Inferior parietal cortex (tissue), 1 donor: Measurements from ENCODE around the gene PFKFB4.
A peak's percentile ranks its signal among the peaks of the same experiment; 100 is the strongest.

Source experiments
- DNase-seq: peaks from one replicate; pipeline ENCODE4 v3.0.0-alpha.2; 2016; ENCODE audit errors: extremely low spot score

PFKFB4 gene

DNA sequence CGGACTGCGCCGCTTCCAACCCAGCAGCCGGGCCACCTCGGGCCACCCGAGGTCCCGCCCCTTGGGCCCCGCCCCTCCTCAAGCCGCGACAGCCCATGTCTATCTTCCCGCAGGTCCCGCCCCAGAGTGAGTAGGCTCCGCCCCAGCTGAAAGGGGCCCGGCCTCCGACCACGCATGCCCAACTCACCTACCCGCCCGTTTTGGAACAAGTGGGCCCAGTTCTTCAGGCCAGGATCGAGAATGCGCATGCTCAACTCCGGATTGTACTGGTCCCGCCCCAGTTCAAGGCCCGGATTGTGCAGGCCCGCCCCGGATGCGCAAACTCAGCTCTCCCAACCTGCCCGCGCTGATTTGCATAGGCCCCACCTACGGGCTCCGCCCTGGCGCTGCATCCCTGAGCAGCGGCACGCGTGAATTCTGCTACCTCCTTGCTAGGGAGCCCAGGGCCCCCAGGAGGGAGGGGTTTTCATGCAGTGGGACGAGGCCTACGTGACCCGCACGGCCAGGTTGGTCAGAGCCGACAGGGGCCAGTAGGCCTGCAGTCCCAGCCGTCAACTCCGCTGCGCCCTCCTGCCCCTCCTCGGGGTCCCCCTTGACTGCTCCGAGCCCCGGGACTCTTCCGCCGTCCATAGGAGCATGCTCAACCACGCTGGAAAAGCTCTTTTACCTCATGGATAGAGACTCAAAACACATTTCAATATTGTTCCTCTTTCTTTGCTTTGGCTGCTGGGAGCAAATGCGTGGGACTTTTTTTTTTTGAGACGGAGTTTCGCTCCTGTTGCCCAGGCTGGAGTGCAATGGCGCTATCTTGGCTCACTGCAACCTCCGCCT, at the start of gene PFKFB4:
Gene PFKFB4 (minus strand): TSS at position 8 of the 831 bp plus-strand sequence. CDS start 26 bp downstream, outside the sequence.
- peak; percentile 97 for DNase-seq

GRCh38 chr3:48601622-48601994, 45.0 kb upstream of the PFKFB4 start:
- DNase-seq: peak; percentile 27

- DNase-seq: no peak
Observed at GRCh38 chr3:48600711-48601621, 44.4 kb upstream of the PFKFB4 start.

DNA sequence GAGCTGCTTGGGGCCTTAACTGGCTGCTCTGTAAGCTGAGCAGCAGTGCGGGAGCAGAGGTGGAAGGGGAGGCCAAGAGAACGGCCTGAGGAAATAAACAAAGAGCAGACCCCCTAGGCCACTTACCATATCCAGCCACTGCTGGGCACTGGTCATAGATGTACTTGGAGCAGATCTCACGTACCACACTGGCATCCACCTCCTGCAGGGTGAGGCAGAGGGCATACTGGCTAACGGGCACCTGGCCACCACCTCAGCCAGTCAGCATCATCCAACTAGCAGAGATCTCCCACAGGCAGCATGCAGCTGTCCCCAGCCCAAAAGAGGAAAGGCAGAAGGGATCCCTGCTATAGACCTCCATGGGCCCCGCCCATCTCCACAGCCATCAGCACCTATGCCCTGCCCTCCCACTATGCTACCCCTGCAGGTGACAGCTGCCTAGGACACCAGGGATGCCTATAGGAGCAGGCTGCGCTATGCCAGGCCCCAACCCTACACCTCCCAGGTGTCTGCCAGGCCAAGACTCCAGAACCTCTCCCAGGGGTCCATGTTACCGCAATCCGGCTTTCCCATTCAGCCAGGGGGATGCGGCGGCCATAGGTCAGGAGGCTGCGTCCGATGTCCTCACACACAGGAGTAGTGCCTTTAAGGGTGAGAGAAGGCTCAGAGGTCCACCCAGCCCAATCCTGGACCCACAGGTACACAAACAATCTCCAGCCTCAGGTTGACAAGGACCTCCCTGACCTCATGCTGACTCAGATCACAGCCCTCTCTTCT, 43.1 kb upstream of the PFKFB4 start:
- no peak for DNase-seq

GRCh38 chr3:48599077-48599501, 42.5 kb upstream of the PFKFB4 start:
- no peak for DNase-seq

DNA sequence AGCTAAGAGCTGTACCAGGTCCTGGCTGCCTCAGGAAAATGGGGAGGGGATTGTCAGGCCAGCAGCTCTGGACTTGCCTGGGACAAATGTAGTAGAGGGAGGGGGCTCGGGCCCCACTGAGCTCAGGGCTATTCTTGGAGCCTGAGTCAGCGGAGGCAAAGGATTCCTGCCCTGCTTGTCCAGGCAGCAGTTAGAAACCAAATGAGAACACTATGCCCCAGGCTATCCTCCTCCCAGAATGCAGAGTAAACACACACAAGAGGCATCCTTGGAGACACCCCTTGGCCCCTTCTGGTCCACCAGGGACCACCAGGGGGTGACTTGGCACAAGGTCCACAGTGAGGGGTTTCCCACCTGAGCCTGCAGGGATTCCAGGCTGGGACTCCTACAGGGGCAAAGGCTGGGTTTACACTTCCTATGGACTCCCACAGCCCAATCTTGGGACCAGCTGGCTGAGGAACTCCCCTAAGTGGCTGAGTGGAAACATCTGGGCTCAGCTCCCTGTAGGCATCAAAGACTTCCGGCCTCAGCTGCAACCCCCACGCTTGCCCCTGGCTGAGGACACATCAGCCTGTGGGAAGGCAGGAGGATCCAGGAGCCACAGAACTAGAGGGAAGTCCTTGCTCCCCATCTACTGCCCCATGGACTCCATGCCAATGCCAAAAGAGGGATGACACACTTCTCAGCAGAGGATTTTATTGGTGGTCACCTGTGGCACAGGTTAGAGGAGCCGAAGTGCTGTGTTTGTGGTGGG, 41.9 kb upstream of the PFKFB4 start:
- no peak for DNase-seq

DNA sequence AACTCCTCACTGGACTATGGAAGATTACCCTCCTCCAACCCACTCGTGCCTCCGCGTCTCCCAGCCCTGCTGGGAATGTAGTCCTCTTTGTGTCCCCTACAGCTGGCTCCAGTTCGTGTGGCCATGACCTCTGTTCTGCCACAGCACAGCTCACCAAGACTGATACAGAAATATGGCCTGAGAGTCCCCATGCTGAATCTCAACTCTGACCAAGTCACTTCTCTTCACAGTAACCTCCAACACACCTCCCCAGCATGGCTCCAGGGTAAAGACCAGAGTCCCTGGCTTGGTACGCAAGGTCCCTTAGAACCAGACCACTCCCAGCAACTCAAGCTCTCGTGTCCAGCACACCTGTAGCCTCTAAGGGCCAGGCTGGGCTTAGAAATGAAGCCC, 40.8 kb upstream of the PFKFB4 start:
- DNase-seq: no peak

DNA sequence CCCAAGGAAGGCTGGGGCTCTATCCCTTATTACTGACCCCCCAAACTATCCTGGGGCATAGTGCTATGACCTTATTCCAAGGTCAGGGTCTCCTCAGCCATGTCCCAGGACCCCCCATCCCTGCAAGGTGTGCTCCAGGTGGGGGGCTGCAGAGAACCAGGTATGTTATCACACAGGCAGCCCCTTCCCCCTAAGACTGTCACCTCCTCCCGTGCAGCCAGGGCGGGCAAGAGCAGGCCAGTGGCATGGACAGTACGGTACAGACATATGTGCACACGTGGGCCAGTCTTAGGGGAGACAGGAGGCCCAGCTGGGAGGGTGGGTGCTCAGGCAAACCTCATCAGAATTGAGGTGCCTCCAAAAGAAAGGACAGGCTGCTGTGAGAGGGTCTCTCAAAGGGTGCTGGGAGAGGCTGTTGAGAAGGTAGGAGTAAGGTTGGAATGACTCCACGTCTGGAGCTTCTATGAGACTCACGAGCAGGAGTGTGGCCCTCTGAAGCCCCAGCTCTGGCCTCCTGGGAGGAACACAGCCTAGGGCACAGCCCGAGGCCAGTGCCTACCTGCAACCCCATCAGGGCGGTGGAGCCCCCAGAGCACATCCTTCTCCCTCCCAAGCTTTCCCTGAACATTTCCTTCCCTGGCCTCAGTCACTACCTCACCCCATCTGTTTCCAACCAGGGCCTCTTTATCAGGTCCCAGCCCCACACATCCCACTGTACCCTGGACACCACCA, 40.2 kb upstream of the PFKFB4 start:
- DNase-seq: no peak

DNA sequence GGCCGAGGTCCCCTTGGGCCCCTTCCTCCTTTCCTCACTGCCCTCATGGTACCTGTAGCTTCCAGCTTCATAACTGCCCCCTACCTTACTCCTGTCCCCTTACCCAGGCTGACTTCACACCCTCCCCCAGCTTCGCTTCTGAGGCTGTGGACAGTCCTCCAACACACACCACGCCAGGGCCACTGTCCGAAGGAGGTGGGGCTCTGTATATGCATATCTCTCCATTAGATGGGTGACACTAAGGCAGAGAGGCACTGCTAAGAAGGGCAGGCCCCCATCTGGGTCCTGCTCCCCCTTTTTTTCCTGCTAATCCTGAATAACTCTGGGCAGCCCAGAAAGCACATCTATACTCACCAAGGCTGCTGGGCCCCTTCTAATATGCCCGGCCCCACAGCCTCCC, 39.6 kb upstream of the PFKFB4 start:
- DNase-seq: no peak

DNA sequence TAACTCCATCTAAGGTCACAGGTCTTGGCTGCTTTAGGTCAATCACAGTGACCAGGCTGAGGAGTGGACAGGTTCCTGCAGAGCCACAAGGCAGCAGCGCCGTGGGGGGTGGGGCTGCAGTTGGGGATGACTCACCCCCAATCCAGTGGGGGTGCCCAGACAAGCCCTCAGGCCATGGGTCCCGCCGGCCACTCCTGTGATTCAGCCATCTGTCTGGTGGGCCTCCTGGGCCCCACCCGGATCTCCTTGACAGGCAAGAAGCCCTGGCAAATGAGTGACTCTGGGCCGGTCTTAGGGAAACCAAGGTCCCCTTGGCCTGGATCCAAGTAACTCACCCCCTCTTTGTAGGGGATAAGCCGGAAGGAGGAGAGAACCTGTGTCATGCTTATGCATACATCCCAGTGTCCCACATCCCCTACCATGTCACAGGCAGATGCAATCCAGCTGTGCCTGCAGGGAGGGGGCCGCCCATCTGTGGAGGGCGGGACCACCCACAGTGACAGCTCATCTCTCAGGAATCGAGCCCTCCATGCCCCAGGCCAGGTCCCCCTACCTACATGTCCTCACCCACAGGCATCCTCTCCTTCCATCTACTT, 39.0 kb upstream of the PFKFB4 start:
- DNase-seq: no peak

GRCh38 chr3:48595075-48595525, 38.5 kb upstream of the PFKFB4 start, which contains the start of gene COL7A1:
Gene COL7A1 (minus strand): TSS chr3:48595329. CDS start chr3:48595159, 170 bp downstream.
- DNase-seq: no peak

- no peak for DNase-seq
Observed at GRCh38 chr3:48594417-48595049, 37.9 kb upstream of the PFKFB4 start.

DNA sequence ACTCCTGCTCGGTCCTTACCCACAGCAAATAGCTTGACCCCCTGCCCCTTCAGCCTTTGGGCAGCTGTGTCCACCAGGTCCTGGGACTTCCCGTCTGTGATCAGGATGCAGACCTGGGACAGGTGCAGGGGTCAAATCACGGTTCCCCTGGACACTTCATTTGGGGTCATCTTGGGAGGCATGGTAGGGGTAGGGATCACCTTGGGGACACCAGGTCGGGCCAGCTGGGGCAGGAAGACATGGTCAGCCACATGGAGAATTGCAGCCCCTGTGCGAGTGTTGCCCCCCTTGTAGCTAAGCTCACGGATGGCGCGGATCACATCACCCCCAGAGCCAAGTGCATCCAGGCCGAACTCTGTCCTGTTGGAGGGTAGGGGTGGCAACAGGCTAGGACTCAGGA, 36.7 kb upstream of the PFKFB4 start:
- no peak for DNase-seq

GRCh38 chr3:48592519-48593087, 36.0 kb upstream of the PFKFB4 start:
- DNase-seq: no peak

- no peak for DNase-seq
Observed at GRCh38 chr3:48591886-48592518, 35.4 kb upstream of the PFKFB4 start.

- DNase-seq: no peak
Observed at GRCh38 chr3:48591436-48591835, 34.8 kb upstream of the PFKFB4 start.

GRCh38 chr3:48588230-48588629, 31.6 kb upstream of the PFKFB4 start:
- DNase-seq: no peak

DNA sequence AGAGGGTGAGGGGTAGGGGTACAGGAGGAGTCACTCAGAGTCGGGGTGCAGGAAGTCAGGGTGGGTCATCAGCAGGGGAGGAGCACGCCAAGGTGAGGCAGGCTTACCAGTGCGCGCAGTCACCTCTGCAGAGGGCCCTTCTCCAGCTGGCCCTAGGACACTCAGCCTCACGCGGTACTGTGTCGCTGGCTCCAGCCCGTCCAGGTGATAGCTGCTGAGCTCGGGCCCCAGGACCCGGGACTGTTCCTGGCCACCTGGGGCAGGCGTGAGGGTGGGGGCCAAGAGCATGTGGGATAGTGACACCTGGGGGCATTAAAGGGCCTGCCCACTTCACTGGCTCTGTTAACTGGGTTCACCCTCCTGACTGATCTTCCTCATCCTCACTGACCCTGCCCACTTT, 31.1 kb upstream of the PFKFB4 start:
- DNase-seq: no peak

DNA sequence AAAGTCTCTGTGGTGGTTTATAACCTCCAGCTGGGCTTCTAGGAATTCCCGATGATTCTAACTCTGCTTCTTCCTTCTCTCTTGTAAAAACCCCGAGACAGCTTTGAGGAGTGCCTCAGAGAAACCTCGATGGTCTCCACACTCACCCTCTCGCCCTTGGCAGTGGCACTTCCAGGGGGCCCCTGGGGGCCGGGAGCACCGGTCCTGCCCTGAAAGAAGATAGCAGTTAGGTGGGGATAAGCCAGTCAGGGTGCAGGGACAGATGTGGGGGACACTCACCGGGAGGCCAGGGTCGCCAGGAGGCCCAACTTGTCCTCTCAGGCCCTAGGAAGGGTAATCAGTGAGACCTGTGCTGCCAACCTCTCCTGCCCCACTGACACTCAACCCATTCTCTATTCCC, 28.8 kb upstream of the PFKFB4 start:
- DNase-seq: no peak
